Measurements from ENCODE around the gene SUGCT.
"Not testable (repeated sequence)": the region's sequence is repeated elsewhere in the genome, so short reads cannot be mapped to it uniquely, and the experiment has no call there.

The SUGCT gene

GRCh38 chr7:40138973-40139372 is 4.2 kb downstream of the SUGCT start:
- no peak for DNase-seq (ENCODE audit: low read depth, low spot score)

- not testable (repeated sequence) for DNase-seq (ENCODE audit: low read depth, low spot score)
Measured at GRCh38 chr7:40139891-40140290, 5.1 kb downstream of the SUGCT start.

DNA sequence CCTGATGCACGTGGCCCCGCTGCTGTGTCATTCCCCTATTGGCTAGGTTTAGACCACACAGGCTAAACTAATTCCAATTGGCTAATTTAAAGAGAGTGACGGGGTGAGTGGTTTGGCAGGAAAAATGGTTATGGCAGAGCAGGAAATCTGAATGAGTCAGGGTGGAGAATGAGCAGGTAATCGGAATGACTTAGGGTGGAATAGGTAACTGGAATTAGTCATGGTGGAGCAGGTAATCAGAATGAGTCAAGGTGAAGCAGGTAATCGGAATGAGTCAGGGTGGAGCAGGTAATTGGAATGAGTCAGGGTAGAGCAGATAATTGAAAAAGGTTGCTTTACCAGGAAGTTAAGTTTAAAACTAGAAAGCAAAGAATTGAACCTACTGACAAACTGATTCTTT is 7.1 kb downstream of the SUGCT start:
- DNase-seq (ENCODE audit: low read depth, low spot score), result not testable (repeated sequence)

DNA sequence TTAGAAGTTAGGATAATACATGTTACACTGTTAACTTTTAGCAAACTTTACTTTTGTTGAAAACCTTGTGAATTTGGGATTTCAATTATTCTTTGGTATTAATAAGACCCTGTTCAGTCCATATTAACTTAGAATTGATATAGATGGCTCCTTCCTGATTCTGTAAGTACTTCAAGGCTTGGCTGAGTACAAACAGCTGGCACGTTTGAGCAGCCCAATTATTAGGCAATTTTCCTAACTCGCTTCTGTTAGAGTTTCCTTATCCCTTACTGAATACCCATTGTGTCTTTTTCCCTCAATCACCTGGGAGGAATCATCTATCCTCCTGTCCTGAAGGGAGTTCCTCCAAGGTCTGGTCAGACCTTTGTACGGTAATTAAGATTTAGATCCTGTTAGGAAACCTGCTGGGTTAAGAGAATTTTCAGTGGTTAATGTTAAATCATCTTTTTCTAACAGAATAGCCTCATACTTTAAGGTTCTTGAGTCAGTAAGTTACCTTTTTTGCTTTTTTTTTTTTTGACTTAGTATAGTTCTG is 10.9 kb downstream of the SUGCT start:
- not testable (repeated sequence) for DNase-seq (ENCODE audit: low read depth, low spot score)

GRCh38 chr7:40147371-40148246 is 12.8 kb downstream of the SUGCT start:
- DNase-seq (ENCODE audit: low read depth, low spot score), result no peak

DNA sequence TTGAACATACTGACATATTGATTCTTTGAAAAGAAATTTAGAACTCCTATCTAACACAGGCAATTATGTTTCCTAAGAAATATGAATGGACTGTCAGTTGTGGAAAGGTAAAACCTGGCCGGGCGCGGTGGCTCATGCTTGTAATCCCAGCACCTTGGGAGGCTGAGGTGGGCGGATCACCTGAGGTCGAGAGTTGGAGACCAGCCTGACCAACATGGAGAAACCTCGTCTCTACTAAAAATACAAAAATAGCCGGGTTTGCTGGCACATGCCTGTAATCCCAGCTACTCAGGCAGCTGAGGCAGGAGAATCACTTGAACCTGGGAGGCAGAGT is 13.4 kb downstream of the SUGCT start:
- not testable (repeated sequence) for DNase-seq (ENCODE audit: low read depth, low spot score)

GRCh38 chr7:40148671-40149070 is 13.9 kb downstream of the SUGCT start:
- no peak for DNase-seq (ENCODE audit: low read depth, low spot score)

DNA sequence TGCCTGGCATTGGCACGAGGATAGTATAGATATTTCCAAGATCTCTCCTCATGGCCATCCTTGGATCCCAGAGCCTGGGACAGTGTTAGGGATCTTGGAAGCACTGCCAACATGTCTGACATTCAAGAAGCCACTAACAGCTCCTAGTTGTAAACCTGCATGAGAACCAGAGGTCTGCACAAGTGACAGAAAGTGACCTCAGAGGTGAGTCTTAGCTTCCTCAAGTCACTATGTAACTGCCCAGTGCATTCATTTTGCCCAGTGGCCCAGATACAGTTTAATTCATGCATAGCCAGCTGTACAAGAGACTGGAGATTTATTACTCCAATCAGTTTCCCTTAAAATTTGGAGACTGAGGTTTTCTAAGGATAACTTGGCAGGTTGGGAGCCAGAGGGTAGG is 16.7 kb downstream of the SUGCT start:
- DNase-seq (ENCODE audit: low read depth, low spot score), result no peak

DNA sequence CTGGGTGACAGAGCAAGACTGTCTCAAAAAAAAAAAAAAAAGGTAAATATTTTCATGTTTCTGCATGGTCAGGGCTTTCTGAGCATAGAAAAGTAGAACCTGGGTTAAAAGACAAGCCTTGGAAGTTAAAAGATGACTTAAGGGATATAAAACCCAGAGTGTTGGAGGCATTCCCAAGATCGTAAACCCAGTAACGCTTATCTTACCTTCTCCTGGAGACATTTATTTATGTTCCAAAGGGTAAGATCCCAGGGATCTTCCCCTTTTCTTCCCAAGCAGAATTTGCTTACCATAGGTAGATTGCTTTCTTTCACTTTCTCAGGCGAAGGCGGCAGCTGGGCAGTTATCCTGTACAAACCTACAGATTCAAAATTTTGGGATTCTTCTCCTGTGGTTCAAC is 22.2 kb downstream of the SUGCT start:
- no peak for DNase-seq (ENCODE audit: low read depth, low spot score)

DNA sequence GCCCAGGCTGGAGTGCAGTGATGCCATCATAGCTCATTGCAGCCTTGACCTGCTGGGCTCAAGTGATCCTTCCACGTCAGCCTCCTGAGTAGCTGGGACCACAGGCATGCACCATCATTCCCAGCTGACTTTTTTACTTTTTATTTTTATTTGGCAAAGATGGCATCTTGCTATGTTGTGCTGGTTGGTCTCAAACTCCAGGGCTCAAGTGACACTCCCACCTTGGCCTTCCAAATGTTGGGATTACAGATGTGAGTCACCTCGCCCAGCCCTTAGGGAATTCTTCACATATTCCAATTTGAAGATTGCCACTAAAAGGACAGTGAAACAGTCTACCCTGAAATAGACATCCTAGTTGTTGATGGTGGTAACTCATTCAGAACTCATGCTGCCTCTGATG is 27.7 kb downstream of the SUGCT start:
- no peak for DNase-seq (ENCODE audit: low read depth, low spot score)

DNA sequence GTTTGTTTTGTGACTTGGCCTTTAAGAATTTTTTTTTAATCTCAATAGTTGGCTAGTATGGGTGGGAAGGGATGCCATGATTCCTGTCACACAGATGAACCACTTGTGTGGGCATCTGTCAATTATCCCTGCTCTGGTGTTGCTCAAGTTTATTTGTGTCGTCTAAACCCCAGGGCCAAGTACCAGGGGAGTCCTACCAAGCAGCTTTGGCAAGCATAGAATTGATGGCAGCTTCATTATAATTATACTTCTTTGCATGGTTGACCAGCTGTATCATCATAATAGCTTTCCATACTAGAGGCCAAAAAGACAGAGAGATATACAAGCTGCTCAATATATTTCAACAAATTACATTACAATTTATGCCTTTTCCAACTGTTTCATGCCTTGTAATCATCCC is 30.4 kb downstream of the SUGCT start:
- no peak for DNase-seq (ENCODE audit: low read depth, low spot score)

GRCh38 chr7:40167291-40167690 is 32.5 kb downstream of the SUGCT start:
- no peak for DNase-seq (ENCODE audit: low read depth, low spot score)

DNA sequence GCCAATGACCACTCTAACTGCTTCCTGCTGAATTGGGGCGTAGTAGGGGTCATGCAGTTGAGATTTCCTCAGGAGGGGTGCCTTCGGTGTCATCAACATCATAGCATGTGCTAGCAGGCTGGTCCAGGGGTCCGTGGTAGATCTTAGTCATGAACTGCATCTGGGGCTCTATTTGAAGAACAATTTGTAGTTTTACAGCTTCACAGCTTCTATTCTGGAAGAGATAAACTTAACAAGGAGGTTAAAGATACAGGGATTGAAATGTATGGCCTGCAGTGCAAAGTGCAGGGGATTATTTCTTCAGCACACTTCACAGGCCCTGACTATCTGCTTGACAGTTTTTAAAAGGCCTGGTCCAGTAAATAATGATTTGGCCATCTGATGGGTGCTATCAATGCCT is 33.5 kb downstream of the SUGCT start:
- DNase-seq (ENCODE audit: low read depth, low spot score), result not testable (repeated sequence)

- not testable (repeated sequence) for DNase-seq (ENCODE audit: low read depth, low spot score)
Measured at GRCh38 chr7:40173121-40173520, 38.3 kb downstream of the SUGCT start.

GRCh38 chr7:40175256-40175655 is 40.5 kb downstream of the SUGCT start:
- DNase-seq (ENCODE audit: low read depth, low spot score), result not testable (repeated sequence)

- DNase-seq (ENCODE audit: low read depth, low spot score), result no peak
Measured at GRCh38 chr7:40175725-40176510, 41.1 kb downstream of the SUGCT start.

DNA sequence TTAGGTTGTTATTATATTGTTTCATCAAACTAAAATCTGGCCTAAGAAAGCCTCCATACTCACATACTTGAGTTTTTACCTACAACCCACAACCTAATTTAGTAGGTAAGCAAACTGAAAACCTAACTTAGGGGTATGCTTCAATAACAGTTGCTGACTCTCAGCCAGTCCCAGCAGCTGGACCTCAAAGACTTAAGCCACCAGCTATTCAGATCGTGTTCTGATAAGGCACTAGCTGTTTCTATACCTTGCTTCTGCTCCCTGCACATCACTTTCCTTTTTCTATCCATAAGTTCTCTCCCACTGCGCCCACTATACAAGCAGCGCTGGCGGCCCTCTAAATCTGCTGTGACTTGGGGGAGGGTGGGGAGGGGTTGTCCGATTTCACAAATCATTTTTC is 42.3 kb downstream of the SUGCT start:
- DNase-seq (ENCODE audit: low read depth, low spot score), result no peak

- DNase-seq (ENCODE audit: low read depth, low spot score), result no peak
Measured at GRCh38 chr7:40182452-40182851, 47.6 kb downstream of the SUGCT start.

- no peak for DNase-seq (ENCODE audit: low read depth, low spot score)
Measured at GRCh38 chr7:40186586-40186985, 51.8 kb downstream of the SUGCT start.

DNA sequence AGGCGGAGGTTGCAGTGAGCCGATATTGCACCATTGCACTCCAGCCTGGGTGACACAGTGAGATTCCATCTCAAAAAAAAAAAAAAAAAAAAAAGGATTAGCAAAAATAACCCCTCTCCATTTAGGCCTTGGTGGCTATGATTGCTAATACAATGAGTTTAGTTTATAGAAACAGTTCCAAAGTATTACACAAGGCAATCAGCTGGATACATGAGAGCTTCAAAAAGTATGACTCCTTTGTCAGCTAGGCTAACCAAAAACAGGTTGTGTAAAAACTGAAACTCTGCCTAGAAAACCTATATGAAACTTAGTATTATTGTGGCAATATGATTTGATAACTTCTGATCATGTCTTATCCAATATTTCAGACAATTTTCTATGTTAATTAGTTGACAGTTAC is 57.2 kb downstream of the SUGCT start:
- no peak for DNase-seq (ENCODE audit: low read depth, low spot score)

- no peak for DNase-seq (ENCODE audit: low read depth, low spot score)
Measured at GRCh38 chr7:40194745-40195144, 59.9 kb downstream of the SUGCT start.

GRCh38 chr7:40197527-40197926 is 62.7 kb downstream of the SUGCT start:
- DNase-seq (ENCODE audit: low read depth, low spot score), result no peak

All from brain pericyte (primary cell).